Tibial nerve (tissue), 4 donors: ENCODE results near the gene HIP1. TPM values are rescaled to one million over a fixed set of nuclear protein-coding genes. Genes with fewer than 3 reads are reported as not detected.

Source experiments
- DNase-seq, 2 donors: peaks; one replicate each; pipeline ENCODE4 v3.0.0-alpha.2; 2019; ENCODE audit warnings: low spot score in 2 of 2
- H3K27ac ChIP-seq, 4 donors: fragments of 200-600 bp; sonication (generic) in 3 of 4; one replicate each; pipeline ENCODE4 v1.5.1; 2017 to 2019; ENCODE audit warnings: mild to moderate bottlenecking in 1 of 4
- H3K27me3 ChIP-seq, 2 donors: fragments of 200-600 bp; sonication (generic) in 1 of 2; one replicate each; pipeline versions ENCODE4 v1.5.1 to v1.6.0; 2017 to 2019
- H3K36me3 ChIP-seq, 3 donors: fragments of 200-600 bp; sonication (generic); one replicate each; pipeline ENCODE4 v1.5.1; 2018 to 2019
- H3K4me1 ChIP-seq, 4 donors: fragments of 200-600 bp; sonication (generic) in 3 of 4; one replicate each; pipeline ENCODE4 v1.5.1; 2017 to 2019
- H3K4me3 ChIP-seq, 4 donors: fragments of 200-600 bp; sonication (generic) in 3 of 4; one replicate each; pipeline ENCODE4 v1.5.1; 2017 to 2019; ENCODE audit warnings: mild to moderate bottlenecking in 1 of 4, moderate library complexity in 1 of 4
- H3K9me3 ChIP-seq, 4 donors: fragments of 200-600 bp; sonication (generic) in 3 of 4; one replicate each; pipeline ENCODE4 v1.5.1; 2017 to 2019
- EP300 ChIP-seq, 2 donors: sonication (generic); formaldehyde crosslinking; IDR thresholded peaks; one replicate each; pipeline ENCODE4 v1.6.1; 2017; ENCODE audit warnings: antibody characterized with exemption in 2 of 2, mild to moderate bottlenecking in 1 of 2
- POLR2A ChIP-seq, 2 donors: fragments of 450-650 bp; IDR thresholded peaks; one replicate each; pipeline ENCODE4 v1.6.1; 2017; ENCODE audit warnings: antibody characterized with exemption in 2 of 2, mild to moderate bottlenecking in 2 of 2, moderate library complexity in 2 of 2
- WGBS, 2 donors: methylation state at CpG; one replicate each; pipeline ENCODE4 v1.1.5; 2018; 5-methylcytosine and 5-hydroxymethylcytosine counted together
- total RNA-seq, 4 donors: library from RNA; depleted of rRNA; stranded (reverse); fragments of >200 nt; gene quantifications; one replicate each; pipeline ENCODE4 v1.1.0, GENCODE V29; 2016
- TF ChIP-seq, protein P1 (sequence below), 5 experiments: fragments of 200-600 bp in 3 of 5; fragments of 450-650 bp in 2 of 5; sonication (generic) in 3 of 5; IDR thresholded peaks; one replicate each; pipeline ENCODE4 v1.5.1; 2016 to 2019; ENCODE audit warnings: antibody characterized with exemption in 5 of 5, mild to moderate bottlenecking in 3 of 5, moderate library complexity in 2 of 5

HIP1 gene
- total RNA-seq, 4 donors from 2014 or later = 43.2 to 59.7 (median 49.8) TPM

DNA sequence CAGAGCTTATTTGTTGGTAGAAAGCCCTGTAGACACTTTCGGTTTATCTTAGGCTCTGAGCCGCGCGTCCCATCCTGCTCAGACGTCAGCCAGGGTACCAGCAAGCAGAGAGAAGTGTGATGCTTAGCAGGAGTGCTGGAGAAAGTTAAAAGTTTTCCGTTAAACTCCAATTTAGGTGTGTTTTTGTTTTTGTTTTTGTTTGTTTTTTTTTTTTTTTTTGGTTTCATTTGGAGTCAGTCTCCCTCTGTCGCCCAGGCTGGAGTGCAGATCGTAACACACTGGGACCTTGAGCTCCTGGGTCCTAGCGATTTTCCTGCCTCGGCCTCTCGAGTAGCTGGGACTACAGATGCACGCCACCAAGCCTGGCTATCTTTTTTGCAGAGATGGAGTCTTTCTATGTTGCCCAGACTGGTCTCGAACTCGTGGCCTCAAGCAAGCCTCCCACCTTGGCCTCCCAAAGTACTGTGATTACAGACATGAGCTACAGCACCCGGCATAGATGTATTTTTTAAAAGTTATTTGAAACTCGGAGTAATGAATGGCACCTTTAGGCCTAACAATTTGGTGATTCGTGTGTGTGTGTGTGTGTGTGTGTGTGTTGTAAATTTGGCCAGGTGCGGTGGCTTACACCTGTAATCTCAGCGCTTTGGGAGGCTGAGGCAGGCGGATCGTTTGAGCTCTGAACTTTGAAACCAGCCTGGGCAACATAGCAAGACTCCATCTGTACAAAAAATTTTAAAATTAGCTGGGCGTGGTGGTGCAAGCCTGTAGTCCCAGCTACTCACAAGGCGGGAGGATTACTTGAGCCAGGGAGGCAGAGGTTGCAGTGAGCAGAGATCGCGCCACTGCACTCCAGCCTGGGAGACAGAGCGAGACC is 1.3 kb upstream of the HIP1 start:
- H3K36me3 ChIP-seq = no peaks in the 10 kb centered on the region
- TF ChIP-seq, protein P1, sequence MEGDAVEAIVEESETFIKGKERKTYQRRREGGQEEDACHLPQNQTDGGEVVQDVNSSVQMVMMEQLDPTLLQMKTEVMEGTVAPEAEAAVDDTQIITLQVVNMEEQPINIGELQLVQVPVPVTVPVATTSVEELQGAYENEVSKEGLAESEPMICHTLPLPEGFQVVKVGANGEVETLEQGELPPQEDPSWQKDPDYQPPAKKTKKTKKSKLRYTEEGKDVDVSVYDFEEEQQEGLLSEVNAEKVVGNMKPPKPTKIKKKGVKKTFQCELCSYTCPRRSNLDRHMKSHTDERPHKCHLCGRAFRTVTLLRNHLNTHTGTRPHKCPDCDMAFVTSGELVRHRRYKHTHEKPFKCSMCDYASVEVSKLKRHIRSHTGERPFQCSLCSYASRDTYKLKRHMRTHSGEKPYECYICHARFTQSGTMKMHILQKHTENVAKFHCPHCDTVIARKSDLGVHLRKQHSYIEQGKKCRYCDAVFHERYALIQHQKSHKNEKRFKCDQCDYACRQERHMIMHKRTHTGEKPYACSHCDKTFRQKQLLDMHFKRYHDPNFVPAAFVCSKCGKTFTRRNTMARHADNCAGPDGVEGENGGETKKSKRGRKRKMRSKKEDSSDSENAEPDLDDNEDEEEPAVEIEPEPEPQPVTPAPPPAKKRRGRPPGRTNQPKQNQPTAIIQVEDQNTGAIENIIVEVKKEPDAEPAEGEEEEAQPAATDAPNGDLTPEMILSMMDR (IDR thresholded peaks at IDR 0.05) = no peak
- TF ChIP-seq POLR2A (IDR thresholded peaks at IDR 0.05) = no peak
- no peak for TF ChIP-seq EP300 (IDR thresholded peaks at IDR 0.05)
- H3K27me3 ChIP-seq = no peaks in the 10 kb centered on the region
- H3K4me3 ChIP-seq = peak overlapping the region; percentile 85 to 99 (median 94)
- H3K9me3 ChIP-seq = no peaks in the 10 kb centered on the region
- no peak for DNase-seq
- WGBS, 2 donors = 64 to 65% methylated on average over 26 of the region's 26 CpGs
- peaks cover 0 to 47% (median 4%) of the 10 kb centered on the region in 4 donors for H3K4me1 ChIP-seq
- H3K27ac ChIP-seq = peak overlapping the region; percentile 85 to 95 (median 90)

DNA sequence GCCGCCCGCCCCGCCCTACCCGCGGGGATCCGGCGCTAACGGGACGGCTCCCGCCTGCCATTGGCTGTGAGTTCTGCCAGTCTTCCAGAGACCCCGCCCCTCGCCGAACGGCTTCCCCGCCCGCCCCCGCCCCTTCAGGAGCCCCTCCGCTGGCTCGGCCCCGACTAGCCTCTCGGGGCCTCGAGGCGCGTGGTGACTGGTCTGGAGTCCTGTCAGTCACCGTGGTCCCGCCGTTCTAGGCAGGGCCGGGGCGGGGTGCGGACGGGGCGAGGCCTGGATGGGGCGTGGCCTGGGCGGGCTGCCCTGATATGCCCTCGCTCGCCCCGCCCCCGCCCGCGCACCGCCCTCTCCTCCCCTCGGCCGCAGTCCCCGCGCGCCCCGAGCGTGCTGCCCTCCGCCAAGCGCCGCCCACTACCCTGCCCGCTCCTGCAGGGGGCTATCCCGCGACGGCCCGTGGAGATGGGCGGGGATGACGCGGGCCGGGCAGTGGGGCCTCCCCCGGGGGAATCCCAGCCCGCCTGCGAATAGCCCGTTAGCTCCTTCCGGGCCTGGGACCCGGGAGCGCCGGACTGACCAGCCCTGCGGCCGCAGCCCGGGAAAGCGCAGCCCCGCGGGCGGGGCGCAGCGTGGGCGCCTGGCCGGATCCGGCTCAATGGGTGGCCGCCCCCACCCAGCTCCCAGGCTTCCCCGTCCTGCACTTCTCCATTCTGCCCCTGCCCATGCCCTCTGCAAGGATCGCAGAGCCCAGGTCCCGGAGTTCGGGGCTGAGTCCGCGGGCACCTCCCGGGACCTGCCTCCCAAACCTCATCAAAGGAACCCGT is 444 bp upstream of the HIP1 start:
- DNase-seq = peak; percentile 98 to 99
- peak in 1 of 2 donors; percentile 40 for TF ChIP-seq POLR2A (IDR thresholded peaks at IDR 0.05)
- TF ChIP-seq, protein P1 (IDR thresholded peaks at IDR 0.05) = peak in 3 of 5 experiments; percentile 42 to 66 (median 58)
- TF ChIP-seq EP300 (IDR thresholded peaks at IDR 0.05) = peak in 1 of 2 donors; percentile 52
- Histone ChIP-seq H3K4me1 (peaks cover 0 to 55% (median 4%) of the 10 kb centered on the region in 4 donors), H3K9me3 (no peaks in the 10 kb centered on the region), H3K36me3 (no peaks in the 10 kb centered on the region), H3K27ac (peak overlapping the region; percentile 85 to 95 (median 91)), H3K4me3 (peak overlapping the region; percentile 90 to 99 (median 96)), H3K27me3 (no peaks in the 10 kb centered on the region)
- 0 to 3% methylated on average over 10 to 19 of the region's 89 CpGs for WGBS, 2 donors

DNA sequence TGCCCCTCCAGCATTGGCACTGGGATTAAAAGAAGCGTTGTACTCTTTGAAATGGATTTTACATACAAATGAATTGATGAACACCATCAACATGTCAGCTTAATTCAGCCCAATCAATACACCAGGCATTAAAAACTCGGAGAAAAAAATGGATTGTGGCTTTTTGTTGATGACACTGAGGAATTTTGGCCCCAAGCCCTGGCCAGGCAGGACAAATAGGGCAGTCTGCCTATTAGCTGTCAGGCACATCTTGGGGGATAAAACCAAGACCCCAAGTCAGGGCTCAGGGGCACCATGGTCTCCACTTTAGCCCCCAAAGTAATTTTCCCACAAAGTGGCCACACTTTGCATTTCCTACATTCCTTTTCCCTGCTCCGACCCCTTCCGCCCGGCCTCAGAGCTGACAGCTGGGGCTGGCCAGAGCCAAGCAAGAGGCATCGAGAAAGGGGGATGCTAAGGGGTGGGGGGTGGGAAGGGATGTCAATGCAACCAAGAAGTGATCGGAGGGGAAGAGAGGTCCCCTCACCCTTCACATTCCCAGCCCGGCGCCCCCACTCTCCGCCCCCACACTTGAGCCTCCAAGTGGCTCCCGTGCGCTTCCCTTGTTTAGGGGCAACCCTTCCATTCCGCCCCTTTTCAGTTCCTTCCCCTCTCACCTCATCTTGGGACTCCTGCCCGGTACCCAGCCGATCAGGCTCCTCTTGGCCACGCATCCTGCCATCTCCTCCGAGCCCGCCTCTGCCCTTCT is 711 bp downstream of the HIP1 start:
- Histone ChIP-seq H3K36me3 (peaks cover 0 to 5% (median 0%) of the 10 kb centered on the region in 3 donors), H3K27ac (peak overlapping the region; percentile 85 to 95 (median 91)), H3K4me3 (peak overlapping the region; percentile 90 to 99 (median 96)), H3K27me3 (no peaks in the 10 kb centered on the region), H3K4me1 (peaks cover 0 to 56% (median 4%) of the 10 kb centered on the region in 4 donors), H3K9me3 (no peaks in the 10 kb centered on the region)
- 3 to 4% methylated on average over 18 of the region's 18 CpGs for WGBS, 2 donors
- TF ChIP-seq, protein P1 (IDR thresholded peaks at IDR 0.05) = no peak
- no peak for TF ChIP-seq POLR2A (IDR thresholded peaks at IDR 0.05)
- TF ChIP-seq EP300 (IDR thresholded peaks at IDR 0.05) = no peak
- DNase-seq = no peak

DNA sequence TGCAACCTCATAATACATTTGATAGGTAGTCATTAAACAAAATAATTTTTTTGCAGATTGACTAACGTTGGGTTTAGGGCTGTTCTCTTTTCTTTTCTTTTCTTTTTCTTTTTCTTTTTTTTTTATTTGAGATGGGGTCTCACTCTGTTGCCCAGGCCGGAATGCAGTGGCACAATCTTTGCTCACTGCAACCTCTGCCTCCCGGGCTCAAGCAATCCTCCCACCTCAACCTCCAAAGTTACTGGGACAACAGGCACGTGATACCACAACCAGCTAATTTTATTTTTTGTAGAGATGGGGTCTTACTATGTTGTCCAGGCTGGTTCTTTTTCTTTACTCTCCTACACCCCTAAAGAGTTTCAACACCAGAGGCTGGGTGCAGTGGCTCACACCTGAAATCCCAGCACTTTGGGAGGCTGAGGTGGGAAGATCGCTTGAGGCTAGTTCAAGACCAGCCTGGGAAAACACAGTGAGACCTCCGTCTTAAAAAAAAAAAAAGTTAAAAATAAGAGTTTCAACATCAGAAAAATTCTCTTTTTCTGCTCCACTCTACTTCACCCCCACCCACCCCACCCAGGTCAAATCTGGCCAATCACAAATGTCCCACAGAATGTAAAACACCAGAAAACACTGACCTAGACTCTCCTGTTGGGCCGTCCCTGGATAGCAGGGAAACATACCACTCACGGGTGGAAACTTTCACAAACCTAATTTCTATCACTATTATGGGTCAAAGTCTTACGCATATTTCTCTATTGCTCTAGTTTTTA is 3.0 kb downstream of the HIP1 start:
- Histone ChIP-seq H3K4me1 (peaks cover 0 to 61% (median 4%) of the 10 kb centered on the region in 4 donors), H3K27ac (peak overlapping the region in 1 of 4 donors; percentile 20), H3K36me3 (peaks cover 0 to 6% (median 0%) of the 10 kb centered on the region in 3 donors), H3K4me3 (no peak overlapping the region), H3K9me3 (no peaks in the 10 kb centered on the region), H3K27me3 (no peaks in the 10 kb centered on the region)
- 85 to 89% methylated on average over 9 of the region's 9 CpGs for WGBS, 2 donors
- TF ChIP-seq, protein P1 (IDR thresholded peaks at IDR 0.05) = no peak
- TF ChIP-seq POLR2A (IDR thresholded peaks at IDR 0.05) = no peak
- TF ChIP-seq EP300 (IDR thresholded peaks at IDR 0.05) = no peak
- no peak for DNase-seq
